NCI-H526 treated with DMSO at 0.1 percent for 48 hours (cell line): ENCODE measurements around the gene SLC35E1.
A peak's percentile ranks its signal among the peaks of the same experiment; 100 is the strongest.

Source experiments
- DNase-seq: peaks from one replicate; lab custom pipeline; 2025; lab: John Stamatoyannopoulos, UW

SLC35E1 gene

DNA sequence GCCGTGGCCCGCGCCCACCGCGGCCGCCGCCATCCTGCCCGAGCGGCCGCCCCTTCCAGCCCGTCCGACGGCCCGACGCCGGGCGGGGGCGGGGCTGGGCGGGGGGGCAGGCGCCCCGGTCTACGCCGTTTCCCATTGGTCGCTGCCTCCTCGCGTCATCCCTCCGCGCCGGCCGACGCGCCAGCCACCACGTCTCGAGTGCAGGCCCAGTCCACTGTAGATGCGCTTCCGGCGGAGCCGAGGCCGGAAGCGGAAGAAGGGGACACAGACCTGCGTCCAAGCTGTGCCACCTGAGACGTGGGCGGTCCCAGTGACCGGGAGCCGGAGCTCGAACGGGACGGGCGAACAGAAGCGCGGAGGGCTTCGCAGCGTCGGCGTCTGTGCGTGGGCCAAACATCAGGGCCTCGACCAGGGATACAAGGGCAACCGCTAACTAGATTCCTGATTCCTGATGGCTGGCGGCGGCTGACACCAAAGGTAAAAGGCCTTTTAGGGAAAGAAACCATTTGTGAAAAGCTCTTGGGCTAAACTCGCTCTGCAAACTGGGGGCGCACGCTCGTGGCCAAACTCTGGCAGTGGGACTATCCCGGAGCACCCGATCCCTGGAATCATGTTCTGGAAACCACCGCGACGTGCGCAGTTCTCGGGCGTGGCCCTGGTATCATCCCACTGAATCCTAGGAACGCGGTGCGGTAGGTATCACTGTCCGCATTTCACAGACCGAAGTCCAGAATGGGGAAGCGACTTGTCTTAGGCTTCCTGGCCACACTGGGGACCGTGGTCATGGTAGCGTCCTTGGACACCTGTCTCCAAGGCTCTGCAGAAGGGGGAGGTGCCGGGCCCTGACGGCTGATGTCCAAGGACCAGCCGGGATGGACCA lies at the start of gene SLC35E1:
Gene SLC35E1 (minus strand): TSS at position 84 of the 880 bp plus-strand sequence. CDS start 51 bp downstream, at position 33.
- DNase-seq = peak; percentile 80

DNA sequence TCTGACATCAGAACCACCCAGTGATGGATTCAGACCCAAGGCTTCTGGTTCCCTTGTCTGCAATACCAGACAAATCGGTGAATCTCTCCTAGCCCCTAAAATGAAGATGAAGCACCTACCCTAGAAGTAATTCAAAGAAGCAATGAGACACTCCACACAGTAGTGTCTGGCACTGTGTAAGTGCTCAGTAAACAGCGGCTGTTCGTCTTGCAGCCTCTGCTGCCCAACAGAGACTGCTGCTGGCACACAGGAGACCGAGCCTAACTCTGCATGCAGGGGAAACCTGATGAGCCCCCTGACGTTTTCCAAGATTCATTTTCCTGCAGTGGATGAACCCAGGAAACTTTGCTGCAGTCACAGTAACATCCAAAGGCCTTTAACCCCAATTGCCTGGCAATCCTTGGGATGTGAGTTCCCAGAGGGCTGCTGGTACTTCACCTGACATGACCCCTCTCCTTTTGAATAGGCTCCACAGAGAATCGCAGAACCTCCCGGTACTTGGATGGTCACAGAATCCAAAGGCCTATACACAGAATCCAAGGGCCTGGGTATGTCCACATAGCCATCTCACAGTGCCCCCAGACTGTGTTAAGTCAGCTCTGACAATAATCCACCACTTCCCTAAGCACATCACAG lies 49.1 kb upstream of the SLC35E1 start:
- no peak for DNase-seq

DNA sequence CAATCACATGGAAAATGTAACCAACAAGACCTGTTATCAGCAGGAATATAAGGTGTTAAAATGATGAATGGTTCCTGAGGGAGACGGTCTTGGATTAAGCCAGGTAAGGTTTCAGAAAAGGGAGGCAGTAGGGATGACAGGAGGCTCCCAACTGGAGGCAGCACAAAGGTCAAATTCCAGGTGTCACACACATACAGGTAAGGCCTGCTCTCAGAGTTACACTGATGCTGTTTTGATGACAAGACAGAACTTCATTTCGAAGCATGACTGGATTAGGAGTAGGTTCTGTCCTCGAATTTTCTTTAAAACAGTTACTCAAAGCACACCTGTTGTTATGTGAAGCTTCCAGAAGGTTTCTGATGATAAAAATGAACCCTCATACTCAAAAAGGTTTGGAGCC lies 48.4 kb upstream of the SLC35E1 start:
- DNase-seq = no peak

DNA sequence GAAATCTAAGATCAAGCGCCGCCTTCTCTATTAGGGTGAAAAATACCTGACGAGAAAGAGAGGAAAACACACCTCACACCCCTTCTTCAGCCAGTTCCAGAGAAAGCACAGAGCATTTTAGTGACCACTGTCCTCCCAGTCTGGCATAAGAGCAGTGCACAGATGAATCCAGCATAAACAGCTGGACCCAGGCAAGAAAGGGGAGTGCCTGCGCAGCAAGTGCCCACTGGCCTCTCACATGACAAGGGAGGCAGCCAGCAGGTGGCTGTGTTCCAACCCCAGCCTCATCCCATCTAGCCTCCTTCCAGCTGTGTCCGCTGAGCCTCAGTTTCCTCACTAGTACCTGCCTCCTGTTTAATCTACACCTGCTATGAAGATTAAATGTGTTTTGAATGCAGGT lies 47.8 kb upstream of the SLC35E1 start:
- DNase-seq = no peak

DNA sequence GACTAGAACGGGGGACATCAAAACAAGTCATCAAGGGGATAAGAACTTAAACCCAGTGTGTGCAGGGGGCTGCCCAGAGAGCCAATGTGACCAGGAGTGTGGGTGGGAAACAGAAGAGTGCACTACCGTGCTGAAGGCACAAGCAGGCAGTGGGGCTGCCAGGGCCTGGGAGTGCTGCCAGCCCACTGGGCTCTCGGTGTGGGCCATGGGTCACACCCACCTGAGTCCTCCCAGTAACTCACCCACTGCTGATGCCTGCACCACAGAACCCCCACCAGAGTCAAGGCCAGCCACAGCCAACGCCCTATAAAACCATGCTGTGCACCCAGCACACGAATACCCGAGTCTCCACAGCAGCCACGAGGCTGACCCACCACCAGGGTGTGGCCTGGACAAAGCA lies 47.2 kb upstream of the SLC35E1 start:
- no peak for DNase-seq

DNA sequence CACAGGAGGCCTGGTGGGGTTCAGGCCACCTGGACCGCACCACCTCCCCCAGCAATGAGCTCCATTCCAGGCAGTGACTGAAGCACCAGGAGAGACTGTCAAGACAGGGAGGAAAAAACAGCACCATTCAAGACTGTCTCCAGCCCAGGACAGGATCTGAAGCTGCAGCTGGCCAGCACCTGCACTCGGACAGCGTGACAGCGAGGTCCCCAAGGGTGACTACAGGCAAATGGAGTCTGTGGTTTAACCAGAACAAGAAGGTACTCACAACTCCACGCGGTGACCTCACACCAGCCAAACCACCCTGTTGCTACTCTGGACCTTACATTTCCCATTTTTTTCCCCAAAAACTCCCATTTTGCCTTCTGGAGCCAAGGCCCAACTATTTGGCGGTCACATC lies 46.0 kb upstream of the SLC35E1 start:
- no peak for DNase-seq

DNA sequence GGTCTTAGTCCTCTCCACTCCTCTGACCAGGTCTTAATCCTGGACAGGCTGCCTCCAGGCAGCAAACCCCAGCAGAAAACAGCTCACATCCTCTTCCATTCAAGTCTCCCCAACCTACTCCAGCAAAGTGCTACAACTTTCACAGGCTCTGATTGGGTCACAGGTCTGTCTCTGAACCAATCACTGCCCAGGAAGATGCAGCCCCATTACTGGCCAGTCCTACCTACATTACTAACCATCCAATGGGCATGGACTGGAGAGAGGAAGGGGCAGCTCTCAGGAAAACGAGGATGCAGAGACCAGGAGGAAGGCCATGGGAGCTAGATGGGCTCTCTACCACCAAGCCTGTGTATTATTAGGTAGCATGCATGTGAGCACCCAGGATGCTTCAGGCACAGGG lies 43.6 kb upstream of the SLC35E1 start:
- DNase-seq = no peak

DNA sequence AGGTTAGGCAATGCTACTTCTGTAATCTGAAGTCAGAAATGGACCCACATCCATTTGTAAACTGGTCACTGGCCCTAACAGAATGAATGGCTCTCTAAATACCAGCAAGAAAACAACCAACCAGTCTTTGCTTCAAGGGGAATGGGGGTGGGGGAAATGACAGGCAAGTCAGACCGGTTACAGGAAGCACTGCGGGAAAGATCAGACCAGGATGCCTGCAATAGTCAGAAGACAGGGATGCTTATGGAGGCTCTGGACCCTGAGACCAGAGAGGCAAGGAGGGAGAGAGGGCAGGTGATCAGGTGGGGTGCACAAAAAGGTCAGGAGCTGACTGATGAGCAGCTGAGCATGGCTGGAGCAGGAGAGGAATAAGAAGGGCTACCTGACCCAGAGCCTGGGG lies 42.7 kb upstream of the SLC35E1 start:
- no peak for DNase-seq

DNA sequence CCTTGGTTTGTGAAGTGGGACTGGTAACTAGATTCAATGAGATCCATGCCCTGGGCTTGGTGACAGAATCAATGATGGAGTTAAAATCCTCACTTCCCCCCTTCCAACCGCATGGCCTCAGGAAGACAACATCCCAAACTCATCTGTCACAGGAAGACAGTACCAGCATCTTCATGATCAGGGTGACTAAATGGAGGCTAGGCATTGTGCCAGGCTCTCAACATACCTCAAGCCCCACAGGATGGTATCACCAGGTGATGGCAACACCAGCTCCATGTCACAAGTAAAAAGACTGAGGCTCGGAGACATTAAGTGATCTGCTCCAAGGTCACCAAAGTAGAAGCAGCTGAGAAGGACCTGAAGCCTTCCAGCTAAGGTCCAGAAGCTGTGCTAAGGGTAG lies 41.6 kb upstream of the SLC35E1 start:
- no peak for DNase-seq

DNA sequence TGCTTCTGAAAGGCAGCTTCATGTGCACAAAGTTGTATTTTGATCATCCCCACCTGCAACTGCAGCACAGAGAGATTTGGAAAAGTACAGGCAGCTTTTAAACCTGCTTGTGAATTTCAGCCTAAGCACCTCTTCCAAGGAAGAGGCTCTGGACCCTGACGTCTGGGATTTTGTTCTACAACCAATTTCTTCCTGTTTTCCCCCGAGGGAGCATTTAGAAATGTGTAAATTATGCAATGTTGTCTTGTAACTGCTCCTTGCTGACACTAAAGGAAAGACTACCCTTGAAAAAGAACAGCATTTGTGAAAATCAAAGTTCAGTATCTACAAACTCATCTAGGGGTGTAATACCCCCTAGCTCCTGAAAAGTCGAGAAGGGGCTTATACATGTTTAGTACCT lies 40.4 kb upstream of the SLC35E1 start:
- no peak for DNase-seq

DNA sequence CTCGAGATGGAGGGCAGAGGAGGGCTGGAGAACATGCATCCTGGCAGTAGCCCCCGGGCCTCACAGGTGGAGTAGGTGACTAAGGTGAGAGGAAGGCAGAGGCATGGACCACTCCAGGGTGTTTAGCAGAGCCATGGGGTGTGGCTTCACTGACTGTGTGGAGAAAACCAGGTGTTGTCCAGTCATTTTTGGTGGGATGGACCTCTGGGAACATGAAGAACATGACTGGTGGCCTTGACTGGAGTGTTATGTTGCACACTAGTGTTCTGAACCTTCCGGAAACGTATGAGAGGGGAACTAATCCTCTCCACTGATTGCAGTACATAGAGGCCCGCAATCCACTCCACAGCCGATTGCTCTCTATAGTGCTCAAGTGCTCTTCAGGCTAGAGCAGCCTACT lies 38.9 kb upstream of the SLC35E1 start:
- DNase-seq = no peak

DNA sequence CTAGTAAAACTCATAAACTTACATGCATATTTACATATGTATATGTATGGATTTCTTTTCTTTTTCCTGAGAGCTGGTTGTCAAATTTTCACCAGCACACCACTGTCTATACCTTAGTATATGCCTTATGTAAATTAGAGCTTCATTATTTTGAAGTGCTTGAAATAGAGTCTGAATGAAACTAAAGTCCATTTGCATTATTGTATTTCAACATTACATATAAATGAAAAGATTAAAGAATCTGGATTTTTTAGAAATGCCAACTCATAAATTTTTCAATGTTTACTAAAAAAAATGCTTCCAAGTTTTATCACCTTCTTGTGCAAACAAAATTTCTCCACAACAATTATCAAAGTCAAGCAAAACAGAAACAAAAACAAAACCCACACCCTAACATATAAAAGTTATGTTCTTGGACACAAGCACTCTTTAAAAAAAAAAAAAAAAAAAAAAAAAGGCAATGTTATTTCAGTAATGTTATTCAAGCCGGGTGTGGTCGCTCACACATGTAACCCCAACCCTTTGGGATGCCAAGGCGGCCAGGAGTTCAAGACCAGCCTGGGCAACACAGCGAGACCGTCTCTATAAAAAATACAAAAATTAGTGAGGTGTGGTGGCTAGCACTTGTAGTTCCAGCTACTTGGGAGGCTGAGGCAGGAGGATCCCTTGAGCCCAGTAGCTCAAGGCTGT lies 37.4 kb upstream of the SLC35E1 start:
- DNase-seq = no peak

DNA sequence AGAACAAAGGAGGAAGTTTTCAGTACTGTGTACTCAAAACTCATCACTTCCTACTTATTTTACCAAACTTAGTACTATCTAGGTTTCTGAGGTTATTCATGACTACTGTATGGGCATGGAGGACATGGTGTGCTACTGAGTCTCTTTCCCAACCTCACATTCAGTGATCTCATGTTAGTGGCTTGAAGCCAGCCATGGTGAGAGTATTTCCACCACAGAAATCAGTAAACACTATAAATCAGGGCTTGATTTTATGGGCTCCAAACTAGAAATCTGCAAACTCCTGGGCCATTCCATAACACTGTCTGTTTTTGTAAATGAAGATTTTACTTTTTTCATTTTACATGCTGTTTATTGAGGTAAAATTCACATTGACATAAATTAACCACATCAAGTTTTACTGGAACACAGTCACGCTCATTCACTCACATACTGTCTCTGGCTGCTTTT lies 36.1 kb upstream of the SLC35E1 start:
- DNase-seq = no peak

DNA sequence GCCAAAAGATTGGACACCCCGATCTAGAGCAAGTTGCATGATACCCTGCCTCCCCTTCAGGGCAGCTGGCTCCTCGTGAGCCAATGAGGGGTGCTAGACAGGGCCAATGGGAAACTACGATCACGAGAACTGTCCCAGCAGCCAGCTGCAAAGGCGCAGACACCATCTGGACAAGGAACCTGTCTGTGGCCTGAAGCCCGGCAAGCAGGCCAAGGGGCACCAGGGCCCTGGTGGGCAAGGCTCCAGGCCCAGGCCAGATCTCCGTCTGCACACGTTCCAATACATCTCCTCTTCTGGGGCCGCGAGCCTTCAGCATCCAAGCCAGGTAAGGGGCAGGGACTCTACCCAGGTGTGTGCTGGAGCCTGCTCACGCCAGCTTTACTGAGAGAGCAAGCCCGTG lies 35.6 kb upstream of the SLC35E1 start:
- no peak for DNase-seq

DNA sequence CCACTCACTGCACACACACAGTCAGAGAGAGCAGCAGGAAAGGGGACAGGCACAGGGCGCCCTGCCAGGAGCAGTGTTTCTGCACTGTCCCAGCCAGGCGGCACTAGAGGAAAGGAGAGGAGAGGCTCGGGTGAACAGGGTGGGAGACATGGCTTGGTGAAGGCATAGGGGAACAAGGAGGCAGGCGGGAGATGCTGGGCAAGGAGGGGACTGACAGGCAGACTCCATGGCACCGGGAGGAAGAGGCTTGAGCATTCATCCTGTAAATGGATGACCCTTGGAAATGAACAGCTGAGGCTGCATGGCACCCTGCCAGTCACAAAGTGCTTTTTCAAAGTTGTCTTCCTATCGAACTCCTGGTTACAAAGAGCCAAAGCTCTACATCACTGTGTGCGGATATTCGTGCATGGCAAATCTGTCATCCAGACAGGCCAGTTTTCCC lies 33.4 kb upstream of the SLC35E1 start:
- no peak for DNase-seq

DNA sequence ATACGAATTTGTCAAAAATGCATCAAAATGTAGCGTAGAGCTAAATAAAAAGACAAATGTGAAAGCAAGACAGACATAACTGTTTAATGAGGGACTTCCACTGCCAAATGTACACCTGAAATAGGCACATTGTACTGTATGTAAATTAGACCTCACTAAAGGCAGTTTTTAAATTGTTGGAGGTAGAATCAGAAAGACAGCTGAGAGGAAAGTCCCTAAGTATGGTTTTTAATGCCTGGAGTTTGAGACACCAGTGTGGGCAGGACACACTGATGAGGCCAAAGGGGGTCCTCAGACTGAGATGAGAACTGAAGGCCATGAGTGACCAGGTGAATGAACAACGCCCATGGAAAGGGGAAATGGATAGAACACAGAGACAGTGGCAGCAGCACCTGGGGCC lies 32.9 kb upstream of the SLC35E1 start:
- DNase-seq = no peak

DNA sequence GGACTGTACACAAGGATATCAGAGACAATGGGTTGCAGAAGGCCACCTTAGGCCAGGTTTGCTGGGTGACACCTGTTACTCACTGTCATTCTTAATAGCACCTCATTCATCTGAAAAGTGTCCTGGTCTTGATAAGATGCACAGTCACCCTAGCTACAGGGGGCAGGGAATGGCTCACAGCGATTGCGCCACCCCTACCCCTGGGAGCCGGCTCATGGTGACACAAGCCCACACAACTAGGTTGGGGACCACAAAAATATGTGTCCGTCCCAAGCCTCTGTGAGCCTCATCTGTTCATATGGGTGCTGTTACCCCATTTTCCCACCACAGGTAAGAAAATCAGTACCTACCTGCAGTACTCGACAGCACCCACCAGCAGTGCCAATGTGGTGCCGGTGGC lies 32.4 kb upstream of the SLC35E1 start:
- DNase-seq = no peak

DNA sequence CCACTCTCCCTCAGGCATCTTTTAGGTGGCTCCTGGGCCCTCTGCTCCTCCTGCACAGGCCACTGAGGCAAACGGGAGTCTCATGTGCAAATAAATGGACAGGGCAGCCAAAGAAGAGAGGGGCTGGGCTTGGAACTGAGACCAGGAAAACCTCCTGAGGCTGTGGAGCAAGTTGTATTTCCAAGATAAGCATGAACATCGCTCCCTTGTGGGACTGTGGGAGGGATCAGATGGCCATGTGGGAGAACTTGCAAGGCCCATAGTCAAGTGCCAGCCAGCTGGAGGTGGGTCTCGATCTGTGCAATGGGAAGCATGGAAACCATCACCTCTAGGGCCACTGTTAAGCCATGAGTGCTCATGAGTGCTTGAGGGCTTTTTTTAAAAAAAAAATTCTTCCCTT lies 30.9 kb upstream of the SLC35E1 start:
- no peak for DNase-seq

DNA sequence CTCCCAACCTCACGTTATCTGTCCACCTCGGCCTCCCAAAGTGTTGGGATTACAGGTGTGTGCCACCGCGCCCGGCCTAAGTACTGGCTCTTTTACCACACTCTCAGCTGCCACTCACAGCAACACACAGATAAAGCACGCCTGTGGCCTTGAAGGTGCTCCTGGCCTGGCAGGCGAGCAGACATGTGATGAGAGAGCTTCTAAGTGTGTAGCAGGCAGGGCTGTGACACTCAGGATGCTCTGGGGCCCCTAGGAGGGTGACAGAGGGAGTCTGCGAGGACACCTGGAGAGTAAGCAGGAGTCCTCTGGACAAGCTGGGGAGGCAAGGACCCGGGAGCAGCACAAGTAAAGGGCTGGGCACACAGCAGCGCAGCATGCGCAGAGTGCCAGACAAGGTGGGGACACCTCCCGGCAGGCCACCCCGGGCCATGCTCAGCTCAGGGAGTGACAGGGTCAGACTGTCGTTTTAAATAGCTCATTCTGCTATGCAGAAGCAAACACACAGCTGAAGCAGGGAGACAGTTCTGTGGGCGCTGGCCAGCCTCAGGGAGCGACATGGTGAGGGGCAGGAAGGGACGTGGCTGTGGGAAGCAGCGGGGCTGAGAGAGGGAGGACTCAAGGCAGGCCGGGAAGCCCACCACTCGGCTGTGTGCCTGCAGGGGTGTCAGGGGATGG lies 29.3 kb upstream of the SLC35E1 start:
- DNase-seq = no peak

DNA sequence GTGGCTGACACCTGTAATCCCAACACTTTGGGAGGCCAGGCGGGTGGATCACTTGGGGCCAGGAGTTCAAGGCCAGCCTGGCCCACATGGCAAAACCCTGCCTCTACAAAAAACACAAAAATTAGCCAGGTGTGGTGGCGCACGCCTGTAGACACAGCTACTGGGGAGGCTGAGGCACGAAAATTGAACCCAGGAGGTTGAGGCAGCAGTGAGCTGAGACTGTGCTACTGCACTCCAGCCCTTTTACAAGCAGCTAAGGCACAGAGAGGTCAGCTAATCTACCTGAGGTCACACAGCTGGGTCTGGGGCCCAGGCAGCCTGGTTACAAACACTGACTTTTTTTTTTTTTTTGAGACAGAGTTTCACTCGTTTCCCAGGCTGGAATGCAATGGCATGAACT lies 28.6 kb upstream of the SLC35E1 start:
- no peak for DNase-seq

DNA sequence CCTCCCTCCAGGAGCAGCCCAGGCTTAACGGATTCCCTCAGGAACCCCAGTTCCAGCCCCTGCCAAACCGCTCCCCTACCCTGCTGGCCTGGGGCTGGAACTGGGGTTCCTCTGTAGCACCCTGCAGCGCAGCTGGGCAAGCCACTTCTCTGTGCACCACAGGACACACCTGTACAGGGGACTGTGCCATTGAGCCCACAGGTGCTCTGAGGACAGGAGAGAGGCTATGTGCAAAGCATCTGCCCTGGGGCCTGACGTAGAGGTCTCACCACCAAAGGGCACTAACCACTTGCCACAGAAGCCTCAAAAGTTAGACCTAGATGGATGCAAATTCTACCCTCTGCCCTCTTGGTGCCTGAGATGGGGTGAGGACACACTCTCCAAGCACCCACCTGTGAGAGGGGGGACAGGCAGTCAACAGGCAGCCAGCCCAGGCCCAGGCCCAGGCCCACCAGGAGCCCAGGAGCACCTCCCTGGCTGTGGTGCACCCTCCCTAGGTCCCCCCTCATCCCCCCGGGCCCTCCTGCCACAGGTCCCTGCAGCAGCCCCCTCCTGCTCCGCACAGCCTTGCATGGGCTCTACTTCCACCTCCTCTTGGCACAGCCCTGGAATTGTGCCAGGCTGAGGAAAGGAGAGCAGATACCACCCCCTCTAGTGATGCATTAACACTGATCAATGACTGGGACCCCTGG lies 27.6 kb upstream of the SLC35E1 start:
- DNase-seq = no peak

DNA sequence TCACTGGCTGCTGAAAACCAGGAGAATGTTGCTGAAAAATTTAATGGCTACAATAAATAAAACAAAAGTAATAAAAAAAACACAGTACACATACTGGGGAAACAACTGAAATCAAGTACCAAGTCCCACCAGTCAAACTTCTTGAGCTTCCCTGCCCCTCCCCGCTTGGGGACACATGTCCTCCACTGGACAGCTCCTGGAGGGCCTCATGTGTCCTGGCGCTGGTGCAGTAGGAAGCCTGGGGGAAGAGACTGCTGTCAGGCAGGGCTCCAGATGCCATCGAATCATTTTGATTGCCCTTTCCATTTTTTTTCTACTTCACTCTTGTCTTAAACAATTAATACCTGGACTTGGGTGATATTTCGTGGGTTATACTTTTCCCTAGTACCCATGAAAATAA lies 26.6 kb upstream of the SLC35E1 start:
- no peak for DNase-seq
